ENCODE measurements around the gene PCDHGA1. TPM values are rescaled to one million over a fixed set of nuclear protein-coding genes. Genes with fewer than 3 reads are reported as not detected.
"Not testable (repeated sequence)": the region's sequence is repeated elsewhere in the genome, so short reads cannot be mapped to it uniquely, and the experiment has no call there.

Gene PCDHGA1
- total and polyA plus RNA-seq, 4 donors: 0.05 to 0.08 (median 0.05) TPM; not detected in 1

- DNase-seq (ENCODE audit: low spot score): peak; percentile 53
- H3K36me3 ChIP-seq (ENCODE audit: control insufficient read depth in 4 of 4, insufficient read depth in 3 of 4, low read depth in 1 of 4, low read length in 3 of 4); H3K9ac ChIP-seq (ENCODE audit: low read depth in 1 of 2, low read length in 2 of 2); H3K27ac ChIP-seq (ENCODE audit: low read depth in 1 of 2, low read length in 2 of 2); H3K27me3 ChIP-seq (ENCODE audit: control insufficient read depth in 4 of 4, insufficient read depth in 4 of 4, low read length in 3 of 4); H3K4me1 ChIP-seq (ENCODE audit: control insufficient read depth in 4 of 4, insufficient read depth in 4 of 4, low read length in 3 of 4): not testable (repeated sequence)
- H3K4me3 ChIP-seq (ENCODE audit: low read depth in 1 of 3, low read length in 3 of 3): peak within 1 kb of the TSS; percentile 32 to 67 (median 48)
- TF ChIP-seq CTCF (IDR thresholded peaks at IDR 0.05; ENCODE audit: low read depth, low read length, missing input control) (peak; percentile 64), RAD21 (IDR thresholded peaks at IDR 0.05) (peak; percentile 73 to 80)
- peaks cover 41 to 77% (median 52%) of the 10 kb centered on the region in 4 donors for H3K9me3 ChIP-seq (ENCODE audit: control insufficient read depth in 4 of 4, low read length in 3 of 4)
- 12% methylated on average over 47 of the region's 47 CpGs for WGBS
These were observed 87.3 kb downstream of the PCDHGA1 start, which contains the start of gene PCDHGB7 for GRCh38 chr5:141417494-141418172. Gene PCDHGB7, plus strand, starts transcription at chr5:141417677. Its CDS starts 183 bp downstream, at chr5:141417860.

GRCh38 chr5:141419074-141419880, 89.0 kb downstream of the PCDHGA1 start:
- no peak overlapping the region for H3K9ac ChIP-seq (ENCODE audit: low read depth in 1 of 2, low read length in 2 of 2)
- TF ChIP-seq TAF1 (conservative IDR thresholded peaks at IDR 0.05): no peak
- no peak for TF ChIP-seq CTCF (IDR thresholded peaks at IDR 0.05; ENCODE audit: low read depth, low read length, missing input control)
- no peak for TF ChIP-seq EGR1 (IDR thresholded peaks at IDR 0.05; ENCODE audit: low read depth in 2 of 2)
- TF ChIP-seq RAD21 (IDR thresholded peaks at IDR 0.05): no peak
- no peak for TF ChIP-seq SP1 (IDR thresholded peaks at IDR 0.05)
- no peak for TF ChIP-seq YY1 (IDR thresholded peaks at IDR 0.05)
- TF ChIP-seq ZBTB33 (IDR thresholded peaks at IDR 0.05): no peak
- no peak for TF ChIP-seq NR2F2 (IDR thresholded peaks at IDR 0.05)
- TF ChIP-seq FOXA2 (IDR thresholded peaks at IDR 0.05): no peak
- TF ChIP-seq GABPA (IDR thresholded peaks at IDR 0.05 in 1 of 2, conservative IDR thresholded peaks at IDR 0.05 in 1 of 2): no peak
- TF ChIP-seq MAX (IDR thresholded peaks at IDR 0.05): no peak
- TF ChIP-seq ATF3 (IDR thresholded peaks at IDR 0.05): no peak
- TF ChIP-seq HNF4A (conservative IDR thresholded peaks at IDR 0.05): no peak
- TF ChIP-seq RXRA (IDR thresholded peaks at IDR 0.05): no peak
- no peak for TF ChIP-seq FOXA1 (IDR thresholded peaks at IDR 0.05)
- no peak for TF ChIP-seq REST (IDR thresholded peaks at IDR 0.05)
- TF ChIP-seq JUND (IDR thresholded peaks at IDR 0.05): no peak
- TF ChIP-seq HNF4G (IDR thresholded peaks at IDR 0.05): no peak
- no peaks in the 10 kb centered on the region for H3K4me1 ChIP-seq (ENCODE audit: control insufficient read depth in 4 of 4, insufficient read depth in 4 of 4, low read length in 3 of 4)
- H3K4me3 ChIP-seq (ENCODE audit: low read depth in 1 of 3, low read length in 3 of 3): peak overlapping the region in 2 of 3 donors; percentile 23 to 59
- H3K36me3 ChIP-seq (ENCODE audit: control insufficient read depth in 4 of 4, insufficient read depth in 3 of 4, low read depth in 1 of 4, low read length in 3 of 4): no peaks in the 10 kb centered on the region
- H3K9me3 ChIP-seq (ENCODE audit: control insufficient read depth in 4 of 4, low read length in 3 of 4): peaks cover 47 to 75% (median 58%) of the 10 kb centered on the region in 4 donors
- peaks cover 0 to 5% (median 0%) of the 10 kb centered on the region in 4 donors for H3K27me3 ChIP-seq (ENCODE audit: control insufficient read depth in 4 of 4, insufficient read depth in 4 of 4, low read length in 3 of 4)
- H3K27ac ChIP-seq (ENCODE audit: low read depth in 1 of 2, low read length in 2 of 2): no peak overlapping the region
- DNase-seq (ENCODE audit: low spot score): no peak
- WGBS: 35% methylated on average over 74 of the region's 74 CpGs

All from liver (tissue), 9 donors.